Left colon (tissue), 2 donors: Measurements from ENCODE around the gene ERBIN. TPM values are rescaled to one million over a fixed set of nuclear protein-coding genes. Genes with fewer than 3 reads are reported as not detected.
A peak's percentile ranks its signal among the peaks of the same experiment; 100 is the strongest.
"Not testable (repeated sequence)": the region's sequence is repeated elsewhere in the genome, so short reads cannot be mapped to it uniquely, and the experiment has no call there.

Experiments used
- ATAC-seq: fragments of 200-7000 bp; cut with Tn5 transposase; one replicate; pipeline ENCODE4 v1.9.1; 2020; ENCODE audit warnings: mild to moderate bottlenecking, moderate library complexity
- DNase-seq, 2 donors: peaks; one replicate each; pipeline ENCODE4 v3.0.0-alpha.2; 2020
- intact Hi-C, 2 donors: fragments of 100-400 bp; cut with DNase I in 1 of 2; cut with micrococcal nuclease in 1 of 2; formaldehyde crosslinking; loops; one replicate each; pipeline versions ENCODE4 v1.11.2 to v1.14.0; 2022; cut with DNase I, micrococcal nuclease
- total RNA-seq, 2 donors: library from RNA; stranded (reverse); fragmentation: NEBNext Ultra II Directional; extraction: Animal tissue kit (Norgen Biotek cat#: 25700); gene quantifications; one replicate each; pipeline ENCODE4 v1.2.1, GENCODE V29; 2021
- donor health status: DM: no; HTN: no; CAD: no.
- donor health status: DM: yes; HTN: yes; CAD: no.

ERBIN gene
- total RNA-seq, 2 donors from 2014 or later: 98.1 to 136 TPM

- intact Hi-C loops, DNase-seq, ATAC-seq: not testable (repeated sequence)
These were observed 134.9 kb downstream of the ERBIN start for GRCh38 chr5:66061320-66061719.

- intact Hi-C loops, ATAC-seq: not testable (repeated sequence)
- peak in 1 of 2 donors; percentile 4 for DNase-seq
These were observed 136.7 kb downstream of the ERBIN start for GRCh38 chr5:66063061-66063460.

GRCh38 chr5:66066826-66067225 is 140.5 kb downstream of the ERBIN start:
- intact Hi-C loops: no loop called here
- ATAC-seq (no peak), DNase-seq (no peak)

- intact Hi-C loops: no loop called here
- ATAC-seq (no peak), DNase-seq (no peak)
These were observed 145.7 kb downstream of the ERBIN start for GRCh38 chr5:66072031-66072430.

- intact Hi-C loops: no loop called here
- ATAC-seq (no peak), DNase-seq (no peak)
These were observed 148.5 kb downstream of the ERBIN start for GRCh38 chr5:66074901-66075300.

- no peak for DNase-seq
- intact Hi-C loops: no loop called here
- no peak for ATAC-seq
These were observed 154.3 kb downstream of the ERBIN start for GRCh38 chr5:66080664-66081063.

- ATAC-seq: no peak
- no peak for DNase-seq
- intact Hi-C loops: no loop called here
These were observed 163.0 kb downstream of the ERBIN start for GRCh38 chr5:66089384-66089783.

GRCh38 chr5:66100851-66101250 is 174.5 kb downstream of the ERBIN start:
- ATAC-seq (no peak), DNase-seq (no peak)
- intact Hi-C loops: no loop called here

GRCh38 chr5:66113160-66113559 is 186.8 kb downstream of the ERBIN start:
- intact Hi-C loops: no loop called here
- ATAC-seq: no peak
- no peak for DNase-seq

- no peak for DNase-seq
- intact Hi-C loops: no loop called here
- no peak for ATAC-seq
These were observed 191.9 kb downstream of the ERBIN start for GRCh38 chr5:66118304-66118703.

- DNase-seq: no peak
- intact Hi-C loops: no loop called here
- no peak for ATAC-seq
These were observed 196.1 kb downstream of the ERBIN start for GRCh38 chr5:66122379-66123034.

- ATAC-seq: no peak
- intact Hi-C loops: no loop called here
- no peak for DNase-seq
These were observed 202.8 kb downstream of the ERBIN start for GRCh38 chr5:66129144-66129543.

GRCh38 chr5:66130493-66130892 is 204.1 kb downstream of the ERBIN start:
- intact Hi-C loops: no loop called here
- ATAC-seq (no peak), DNase-seq (no peak)

Other genes starting within 250 kb of the ERBIN start
- 1 to 10 TPM; 2.1 to 3.1 TPM for gene SGTB, start 204.5 kb upstream of the ERBIN start, total RNA-seq
- 10 to 100 TPM; 15.5 to 25.1 TPM for gene NLN, start 204.4 kb upstream of the ERBIN start, total RNA-seq
- gene SREK1, start 217.7 kb downstream of the ERBIN start, total RNA-seq: 10 to 100 TPM; 49.4 to 55.6 TPM